PC-3 (cell line): Measurements from ENCODE around the gene GTF2B. TPM values are rescaled to one million over a fixed set of nuclear protein-coding genes. Genes with fewer than 3 reads are reported as not detected.
A peak's percentile ranks its signal among the peaks of the same experiment; 100 is the strongest.
"Not testable (repeated sequence)": the region's sequence is repeated elsewhere in the genome, so short reads cannot be mapped to it uniquely, and the experiment has no call there.

ENCODE experiments used
- ATAC-seq: fragments of 200-7000 bp; cut with Tn5 transposase; 2 replicates; pipeline ENCODE4 v1.9.1; 2020; ENCODE audit warnings: mild to moderate bottlenecking, moderate library complexity
- BruUV-seq: library from RNA; stranded (reverse); fragments of 400-500 nt; replicated peaks from 2 replicates; lab custom pipeline; 2021; lab: Mats Ljungman, UMichigan
- CTCF ChIA-PET: fragments of 300-600 bp; sonication (Branson Sonifier 250); formaldehyde crosslinking; loops from one replicate; lab custom pipeline; 2022; ENCODE audit warnings: antibody characterized with exemption; lab: Charles Lee
- POLR2A ChIA-PET: fragments of 300-600 bp; sonication (Branson Sonifier 250); formaldehyde crosslinking; loops from one replicate; lab custom pipeline; 2022; ENCODE audit warnings: antibody characterized with exemption; ENCODE audit not compliant: unreplicated experiment; lab: Charles Lee
- DNase-seq: peaks from one replicate; pipeline ENCODE4 v3.0.0-alpha.2; 2015
- H2AFZ ChIP-seq: fragments of 300-600 bp; sonication (generic); 2 replicates; pipeline ENCODE4 v1.6.0; 2016; ENCODE audit warnings: antibody characterized with exemption, low read length
- H3F3A ChIP-seq: fragments of 300-600 bp; sonication (generic); one replicate; pipeline ENCODE4 v1.6.0; 2017; ENCODE audit warnings: antibody characterized with exemption, low read length, control low read depth, mild to moderate bottlenecking; ENCODE audit not compliant: unreplicated experiment
- H3K27ac ChIP-seq: fragments of 300-600 bp; sonication (generic); 2 replicates; pipeline ENCODE4 v1.5.1; 2016; ENCODE audit warnings: mild to moderate bottlenecking, low read length
- H3K27me3 ChIP-seq: fragments of 300-600 bp; sonication (generic); 2 replicates; pipeline ENCODE4 v1.6.1; 2016; ENCODE audit warnings: low read length, mixed read lengths
- H3K36me3 ChIP-seq: fragments of 300-600 bp; sonication (generic); 2 replicates; pipeline ENCODE4 v1.6.1; 2016; ENCODE audit warnings: low read depth, mixed run types, low read length, mixed read lengths
- H3K4me1 ChIP-seq: fragments of 300-600 bp; sonication (generic); 2 replicates; pipeline ENCODE4 v1.5.1; 2016; ENCODE audit warnings: low read length; ENCODE audit not compliant: insufficient read depth
- H3K4me2 ChIP-seq: fragments of 300-600 bp; sonication (generic); 2 replicates; pipeline ENCODE4 v1.6.0; 2016; ENCODE audit warnings: low read length
- H3K4me3 ChIP-seq: fragments of 300-600 bp; sonication (generic); 2 replicates; pipeline ENCODE4 v1.5.1; 2016; ENCODE audit warnings: mild to moderate bottlenecking, low read length, mixed read lengths
- H3K79me2 ChIP-seq: fragments of 300-600 bp; sonication (generic); 2 replicates; pipeline ENCODE4 v1.6.1; 2017; ENCODE audit warnings: low read length, mixed read lengths
- H3K9ac ChIP-seq: fragments of 300-600 bp; sonication (generic); 2 replicates; pipeline ENCODE4 v1.6.0; 2016; ENCODE audit warnings: mild to moderate bottlenecking, low read length
- H3K9me2 ChIP-seq: fragments of 300-600 bp; sonication (generic); replicated peaks from 2 replicates; pipeline ENCODE4 v1.6.1; 2016; ENCODE audit warnings: mixed run types, low read length, mixed read lengths
- H3K9me3 ChIP-seq: fragments of 300-600 bp; sonication (generic); 2 replicates; pipeline ENCODE4 v1.6.1; 2016; ENCODE audit warnings: low read length, mixed read lengths
- H4K20me1 ChIP-seq: fragments of 300-600 bp; sonication (generic); 2 replicates; pipeline ENCODE4 v1.6.1; 2016; ENCODE audit warnings: low read length, mixed read lengths
- CTCF ChIP-seq: fragments of 300-600 bp; sonication (generic); conservative IDR thresholded peaks from 2 replicates; pipeline ENCODE4 v1.5.1; 2017; ENCODE audit warnings: antibody characterized with exemption, low read depth, mild to moderate bottlenecking, low read length
- EZH2 ChIP-seq: fragments of 300-600 bp; sonication (generic); IDR thresholded peaks from one replicate; pipeline ENCODE4 v1.6.1; 2017; ENCODE audit warnings: antibody characterized with exemption, mild to moderate bottlenecking, low read length; ENCODE audit not compliant: unreplicated experiment
- EZH2phosphoT487 ChIP-seq: fragments of 300-600 bp; sonication (generic); IDR thresholded peaks from 2 replicates; pipeline ENCODE4 v1.6.1; 2018; ENCODE audit warnings: mild to moderate bottlenecking, antibody characterized with exemption, low read length, borderline replicate concordance
- intact Hi-C: fragments of 100-400 bp; cut with micrococcal nuclease; formaldehyde crosslinking; loops from 2 replicates; pipeline ENCODE4 v1.9.0; 2023
- total RNA-seq: library from RNA; depleted of rRNA; stranded (reverse); fragments of >200 nt; gene quantifications from 2 replicates; pipeline ENCODE4 v1.2.3, GENCODE V29; 2014

The GTF2B gene
- total RNA-seq, 1 experiment from 2014 or later, result 32.1 TPM

GRCh38 chr1:88936223-88936523 is 44.8 kb upstream of the GTF2B start:
- no peaks in the 10 kb centered on the region for H3F3A ChIP-seq
- no peak overlapping the region for H3K9ac ChIP-seq
- ATAC-seq (no peak), DNase-seq (no peak)
- ChIA-PET CTCF (interaction anchor here (0.6 kb wide), 1 partner anchor 28 kb away, joined by 7 read pairs; no protein-coding TSS in a partner anchor), POLR2A (no interaction called here)
- H3K9me3 ChIP-seq, result no peaks in the 10 kb centered on the region
- no peaks in the 10 kb centered on the region for H3K9me2 ChIP-seq
- H3K4me3 ChIP-seq, result no peak overlapping the region
- no peak overlapping the region for H3K4me2 ChIP-seq
- H3K79me2 ChIP-seq, result no peaks in the 10 kb centered on the region
- H4K20me1 ChIP-seq, result no peaks in the 10 kb centered on the region
- no peaks in the 10 kb centered on the region for H3K27me3 ChIP-seq
- no peak for TF ChIP-seq EZH2
- no peak for TF ChIP-seq CTCF
- TF ChIP-seq EZH2phosphoT487, result no peak
- intact Hi-C loops, result loop anchor here (1.0 to 5.0 kb wide), 4 partner anchors 25 to 519 kb away; no protein-coding TSS in a partner anchor
- H2AFZ ChIP-seq, result no peak overlapping the region
- H3K4me1 ChIP-seq, result no peaks in the 10 kb centered on the region
- H3K27ac ChIP-seq, result no peak overlapping the region
- H3K36me3 ChIP-seq, result peaks cover under 1% of the 10 kb centered on the region; the same call in 1 of the 2 replicates
- BruUV-seq, result no TSS peak

- Histone ChIP-seq H3K9me3 (no peaks in the 10 kb centered on the region), H3F3A (no peaks in the 10 kb centered on the region), H3K36me3 (no peaks in the 10 kb centered on the region; the same call in 1 of the 2 replicates), H3K9me2 (no peaks in the 10 kb centered on the region), H3K4me2 (no peak overlapping the region), H2AFZ (no peak overlapping the region), H3K27me3 (no peaks in the 10 kb centered on the region), H4K20me1 (no peaks in the 10 kb centered on the region), H3K27ac (no peak overlapping the region), H3K4me3 (no peak overlapping the region), H3K9ac (no peak overlapping the region), H3K79me2 (no peaks in the 10 kb centered on the region), H3K4me1 (no peaks in the 10 kb centered on the region)
- TF ChIP-seq CTCF (peak; percentile 79), EZH2phosphoT487 (no peak)
- no TSS peak for BruUV-seq
- intact Hi-C loops, result loop anchor here (1.0 to 5.0 kb wide), 4 partner anchors 25 to 520 kb away; no protein-coding TSS in a partner anchor
- CTCF ChIA-PET, result no interaction called here
- DNase-seq (peak; percentile 51), ATAC-seq (peak; percentile 55; the same call in 1 of the 2 replicates)
- POLR2A ChIA-PET, result no interaction called here
Measured at GRCh38 chr1:88935522-88936222, 44.3 kb upstream of the GTF2B start.

DNA sequence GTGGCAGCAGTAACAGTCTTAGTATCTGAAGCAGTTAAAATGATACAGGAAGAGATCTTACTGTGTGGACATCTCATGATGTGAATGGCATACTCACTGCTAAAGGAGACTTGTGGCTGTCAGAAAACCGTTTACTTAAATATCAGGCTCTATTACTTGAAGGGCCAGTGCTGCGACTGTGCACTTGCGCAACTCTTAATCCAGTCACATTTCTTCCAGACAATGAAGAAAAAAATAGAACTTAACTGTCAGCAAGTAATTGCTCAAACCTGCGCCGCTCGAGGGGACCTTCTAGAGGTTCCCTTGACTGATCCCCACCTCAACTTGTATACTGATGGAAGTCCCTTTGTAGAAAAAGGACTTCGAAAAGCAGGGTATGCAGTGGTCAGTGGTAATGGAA is 38.8 kb upstream of the GTF2B start:
- POLR2A ChIA-PET, result not testable (repeated sequence)

More for the DNA sequence above, 38.8 kb upstream of the GTF2B start:
- BruUV-seq, H3K9ac ChIP-seq, H3K27ac ChIP-seq, H3K36me3 ChIP-seq, H3K9me2 ChIP-seq, H3K79me2 ChIP-seq, H2AFZ ChIP-seq, intact Hi-C loops, H3K4me2 ChIP-seq, H3K9me3 ChIP-seq, H3K4me1 ChIP-seq, DNase-seq, H3K4me3 ChIP-seq, H3K27me3 ChIP-seq, H3F3A ChIP-seq, ATAC-seq, CTCF ChIA-PET, H4K20me1 ChIP-seq: not testable (repeated sequence)
